GM12874 (cell line): Measurements from ENCODE around the gene MAP3K7.

Source experiments
- TF ChIP-seq, protein P1 (sequence below): IDR thresholded peaks from 2 replicates; pipeline ENCODE4 v1.5.1; 2011; ENCODE audit warnings: low read depth, mild to moderate bottlenecking, control low read depth, low read length, moderate library complexity; ENCODE audit not compliant: insufficient read depth

The MAP3K7 gene

DNA sequence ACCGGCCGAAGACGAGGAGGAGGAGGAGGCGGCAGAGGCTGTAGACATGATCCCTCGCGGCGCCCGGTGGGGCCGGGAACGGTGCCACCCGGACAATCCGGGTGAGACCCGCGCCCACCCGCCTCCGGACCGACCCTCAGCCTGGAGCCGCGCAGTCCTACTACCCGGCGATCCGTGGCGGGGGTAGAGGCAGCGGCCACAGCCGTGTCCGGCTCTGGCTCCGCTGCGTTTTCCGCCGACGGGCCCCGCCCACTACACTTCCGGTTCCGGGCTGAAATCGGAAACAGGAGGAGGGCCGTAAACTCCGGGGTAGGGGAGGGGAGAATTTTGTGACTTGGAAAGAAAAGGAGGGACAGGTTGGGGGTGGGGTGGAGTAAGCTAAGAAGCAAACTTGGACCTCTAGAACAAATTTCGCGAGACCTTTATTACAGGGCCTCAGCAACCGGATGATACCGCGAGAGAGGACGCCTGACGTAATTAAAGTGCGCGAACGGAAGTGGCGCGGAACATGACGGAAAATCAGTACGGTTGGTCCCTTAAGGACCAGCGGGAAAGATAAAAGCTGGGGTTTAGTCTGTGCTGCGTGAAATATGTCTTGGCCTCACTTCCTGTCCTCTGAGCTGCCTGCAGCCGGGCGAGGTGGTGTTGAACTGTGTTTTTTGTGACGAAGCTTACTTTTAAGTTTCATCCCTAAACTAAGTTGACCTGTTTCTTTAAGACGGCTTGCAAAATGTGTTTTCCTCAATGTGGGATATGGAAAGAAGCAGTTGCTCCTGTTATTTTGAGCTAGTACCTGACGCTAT lies at the start of gene MAP3K7:
Gene MAP3K7, minus strand, starts transcription at position 237 of the 803 bp plus-strand sequence. Its CDS starts 189 bp downstream, at position 48.
- TF ChIP-seq, protein P1, sequence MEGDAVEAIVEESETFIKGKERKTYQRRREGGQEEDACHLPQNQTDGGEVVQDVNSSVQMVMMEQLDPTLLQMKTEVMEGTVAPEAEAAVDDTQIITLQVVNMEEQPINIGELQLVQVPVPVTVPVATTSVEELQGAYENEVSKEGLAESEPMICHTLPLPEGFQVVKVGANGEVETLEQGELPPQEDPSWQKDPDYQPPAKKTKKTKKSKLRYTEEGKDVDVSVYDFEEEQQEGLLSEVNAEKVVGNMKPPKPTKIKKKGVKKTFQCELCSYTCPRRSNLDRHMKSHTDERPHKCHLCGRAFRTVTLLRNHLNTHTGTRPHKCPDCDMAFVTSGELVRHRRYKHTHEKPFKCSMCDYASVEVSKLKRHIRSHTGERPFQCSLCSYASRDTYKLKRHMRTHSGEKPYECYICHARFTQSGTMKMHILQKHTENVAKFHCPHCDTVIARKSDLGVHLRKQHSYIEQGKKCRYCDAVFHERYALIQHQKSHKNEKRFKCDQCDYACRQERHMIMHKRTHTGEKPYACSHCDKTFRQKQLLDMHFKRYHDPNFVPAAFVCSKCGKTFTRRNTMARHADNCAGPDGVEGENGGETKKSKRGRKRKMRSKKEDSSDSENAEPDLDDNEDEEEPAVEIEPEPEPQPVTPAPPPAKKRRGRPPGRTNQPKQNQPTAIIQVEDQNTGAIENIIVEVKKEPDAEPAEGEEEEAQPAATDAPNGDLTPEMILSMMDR: no peak

DNA sequence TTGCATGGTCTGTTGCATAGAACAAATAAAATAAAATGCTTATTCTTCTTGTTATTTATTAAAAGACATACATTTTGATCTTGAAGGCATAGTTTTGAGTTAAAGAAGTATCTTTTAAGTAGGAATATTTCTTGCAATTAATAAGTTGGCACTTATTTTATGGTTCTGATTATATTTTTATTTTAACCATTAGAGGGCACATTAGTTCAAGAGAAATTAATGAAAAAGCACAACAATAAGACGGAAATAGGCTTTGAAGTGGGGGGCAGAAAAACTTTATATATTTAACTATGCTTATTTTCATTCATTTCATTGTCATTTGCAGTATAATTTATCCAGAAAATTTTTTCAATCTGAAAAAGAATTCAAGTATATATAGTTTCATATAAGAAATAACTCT lies 44.2 kb upstream of the MAP3K7 start:
- TF ChIP-seq, protein P1: no peak

DNA sequence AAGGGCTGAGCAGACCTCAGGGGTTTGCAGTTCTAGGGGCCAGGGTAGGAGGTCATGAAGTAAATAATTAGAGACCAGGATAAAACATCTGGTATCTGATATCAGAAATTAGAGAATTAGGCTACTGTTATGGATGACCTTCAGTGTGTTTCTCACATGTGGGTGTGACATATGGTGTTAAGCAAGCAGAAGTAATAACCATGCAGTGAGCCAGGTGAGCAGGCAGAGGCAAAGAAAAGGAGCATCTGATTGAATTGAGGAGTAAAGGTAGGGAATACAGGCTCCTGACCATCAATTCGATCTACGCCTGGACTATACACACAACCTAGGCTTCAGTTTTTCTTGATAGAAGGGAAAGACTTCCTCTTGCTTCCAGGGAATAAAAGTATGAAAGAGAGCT lies 34.7 kb upstream of the MAP3K7 start:
- TF ChIP-seq, protein P1: no peak

DNA sequence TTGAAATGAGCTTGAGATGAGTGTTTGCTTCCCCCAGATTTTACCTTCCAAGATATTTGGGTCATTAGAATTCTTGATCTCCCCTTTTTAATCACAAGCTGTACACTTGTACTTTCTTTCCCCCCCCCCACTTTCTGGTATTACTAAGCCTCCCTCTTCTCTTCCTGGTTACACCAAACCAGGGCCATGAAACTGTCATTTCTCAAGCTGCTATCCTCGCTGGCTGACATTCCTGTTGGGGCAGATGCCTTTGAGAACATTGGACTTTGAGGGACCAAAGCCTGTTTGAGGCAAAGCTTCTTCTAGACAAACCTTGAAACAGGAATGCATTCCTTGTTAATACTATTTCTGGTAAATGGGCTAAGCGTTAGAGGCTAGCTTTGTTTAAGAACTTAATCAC lies 32.3 kb upstream of the MAP3K7 start:
- TF ChIP-seq, protein P1: no peak

DNA sequence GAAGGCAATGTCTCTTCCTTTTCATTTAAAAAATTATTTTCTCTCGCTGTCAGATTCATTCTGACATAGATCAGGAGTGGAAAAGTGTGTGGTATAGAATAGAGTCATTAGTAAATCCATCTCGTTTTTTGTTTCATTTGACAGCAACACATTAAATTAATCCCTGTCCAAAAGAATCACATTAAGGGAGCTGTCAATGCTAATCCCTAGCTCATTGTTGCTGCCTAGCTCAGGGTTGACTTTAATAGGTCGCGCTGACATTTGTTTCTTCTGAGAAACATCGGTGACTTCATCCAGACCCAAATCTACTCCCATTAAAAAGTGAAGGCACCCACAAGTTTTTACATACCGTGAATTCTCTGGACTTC lies 25.4 kb upstream of the MAP3K7 start:
- TF ChIP-seq, protein P1: no peak

GRCh38 chr6:90611543-90612312 lies 24.9 kb upstream of the MAP3K7 start:
- TF ChIP-seq, protein P1: no peak

DNA sequence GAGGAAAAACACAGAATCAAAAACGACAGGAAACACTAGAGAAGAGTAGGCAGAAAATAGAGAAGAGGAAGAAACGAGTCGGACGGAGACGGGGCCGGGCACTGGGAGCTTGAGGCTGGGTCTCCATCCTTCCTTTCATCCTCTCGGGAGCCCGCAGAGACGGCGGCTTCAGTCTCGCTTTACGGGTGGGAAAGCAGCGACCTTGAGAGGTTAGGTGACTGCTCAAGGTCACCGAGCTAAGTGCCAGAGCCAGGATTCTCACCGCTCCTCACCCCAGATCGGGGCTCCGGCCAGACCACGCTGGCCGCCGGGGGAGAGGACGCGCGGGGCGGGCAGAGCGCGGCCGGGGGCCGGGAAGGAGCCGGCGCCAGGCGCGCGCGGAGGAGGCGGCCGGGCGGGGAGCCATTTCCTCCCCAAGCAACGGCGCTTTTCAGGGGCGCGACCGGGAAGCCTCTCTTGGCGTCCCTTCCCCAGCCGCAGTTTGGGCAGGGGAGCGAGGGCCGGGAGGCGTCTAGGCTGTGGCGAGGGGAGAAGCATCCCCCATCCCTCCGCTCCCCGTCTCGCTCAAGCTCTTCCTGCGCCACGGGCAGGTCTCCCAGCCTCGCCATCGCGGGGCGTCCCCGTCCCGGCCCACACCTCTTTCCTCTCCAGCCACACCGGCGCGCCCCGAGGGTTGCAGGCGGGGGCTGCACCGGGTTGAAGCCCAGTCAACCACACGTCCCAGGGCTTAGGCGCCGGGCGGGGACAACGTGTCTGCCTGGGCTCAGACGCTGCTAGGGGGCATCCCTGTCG lies 24.1 kb upstream of the MAP3K7 start:
- TF ChIP-seq, protein P1: no peak
